Umbilical cord (tissue), 2 donors: ENCODE measurements around the gene DLGAP1. TPM values are rescaled to one million over a fixed set of nuclear protein-coding genes. Genes with fewer than 3 reads are reported as not detected.

ENCODE experiments used
- DNase-seq: peaks from one replicate; pipeline ENCODE4 v3.0.0-alpha.2; 2015; ENCODE audit warnings: low spot score
- total RNA-seq: library from RNA; depleted of rRNA; stranded (reverse); fragments of >200 nt; gene quantifications from one replicate; pipeline ENCODE4 v1.2.3, GENCODE V29; 2014; ENCODE audit warnings: low replicate concordance; ENCODE audit not compliant: insufficient read depth

The DLGAP1 gene
- total RNA-seq, 1 donor from 2014 or later = 20.7 TPM

GRCh38 chr18:3455090-3455635 is 999.9 kb downstream of the DLGAP1 start:
- DNase-seq = no peak

- DNase-seq = peak; percentile 68
Measured at GRCh38 chr18:3454365-3455089, 1000.6 kb downstream of the DLGAP1 start.

GRCh38 chr18:3453540-3454364 is 1001.4 kb downstream of the DLGAP1 start:
- DNase-seq = peak; percentile 87

- DNase-seq = peak; percentile 17
Measured at GRCh38 chr18:3452750-3453539, 1002.2 kb downstream of the DLGAP1 start.

- DNase-seq = peak; percentile 70
Measured at GRCh38 chr18:3451989-3452749, 1002.9 kb downstream of the DLGAP1 start.

- peak; percentile 96 for DNase-seq
Measured at GRCh38 chr18:3451183-3451988, 1003.7 kb downstream of the DLGAP1 start.

- DNase-seq = no peak
Measured at GRCh38 chr18:3450799-3451182, 1004.3 kb downstream of the DLGAP1 start.

GRCh38 chr18:3450012-3450798 is 1004.9 kb downstream of the DLGAP1 start, which contains the start of gene TGIF1:
TGIF1 (plus strand) TSS chr18:3450172; CDS start chr18:3450490, 318 bp downstream.
- peak; percentile 83 for DNase-seq

GRCh38 chr18:3449512-3450011 is 1005.5 kb downstream of the DLGAP1 start:
- DNase-seq = peak; percentile 92

- peak; percentile 80 for DNase-seq
Measured at GRCh38 chr18:3448838-3449511, 1006.1 kb downstream of the DLGAP1 start.

GRCh38 chr18:3447895-3448837 is 1006.9 kb downstream of the DLGAP1 start:
- DNase-seq = peak; percentile 99

- DNase-seq = peak; percentile 85
Measured at GRCh38 chr18:3447068-3447894, 1007.8 kb downstream of the DLGAP1 start.
